ENCODE data around the gene GABPB2. TPM values are rescaled to one million over a fixed set of nuclear protein-coding genes. Genes with fewer than 3 reads are reported as not detected.
A peak's percentile ranks its signal among the peaks of the same experiment; 100 is the strongest.

Gene GABPB2
- total RNA-seq, result 19.4 and 21.5 TPM in 2 replicates

DNA sequence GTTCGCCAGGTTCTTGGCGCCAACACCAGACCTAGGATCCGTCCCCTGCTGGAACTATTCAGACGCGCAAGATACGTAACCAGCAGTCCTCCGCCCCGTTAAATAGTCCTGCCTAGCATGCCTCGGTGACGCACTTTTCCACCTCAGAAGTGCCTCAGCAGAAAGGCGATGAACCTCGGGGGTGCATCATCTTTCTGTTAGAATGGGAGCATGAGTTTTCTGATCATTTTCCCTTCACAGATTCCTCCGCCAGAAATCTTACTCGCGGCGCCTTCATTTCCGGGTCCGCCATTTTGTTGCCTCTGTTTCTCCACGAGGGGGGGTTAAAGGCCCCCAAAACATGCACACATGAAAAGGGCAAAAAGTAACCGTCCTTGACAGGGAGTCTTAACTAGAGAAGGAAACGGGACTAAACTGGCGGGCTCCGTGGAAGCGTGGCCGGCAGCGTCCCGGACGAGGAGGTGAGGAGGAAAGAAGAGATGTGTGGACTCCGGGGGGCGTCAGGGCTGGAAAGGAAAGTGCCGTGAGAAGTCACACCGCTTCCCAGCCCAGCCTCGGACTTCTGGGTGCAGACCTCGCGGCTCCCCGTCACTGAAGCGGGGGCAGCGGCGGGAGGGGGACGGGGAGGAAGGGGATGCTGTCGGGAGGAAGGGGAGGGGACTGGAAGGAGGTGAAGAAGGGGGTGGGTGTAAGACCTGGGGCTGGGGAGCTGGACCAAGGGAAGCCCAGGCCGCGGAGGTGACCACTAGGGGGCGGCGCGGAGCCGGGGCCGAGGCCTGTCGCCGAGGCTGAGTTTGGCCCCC, at the start of gene GABPB2:
Gene GABPB2 (plus strand): TSS at position 288 of the 803 bp plus-strand sequence. CDS start 17,429 bp downstream, outside the sequence.
- intact Hi-C loops (cut with micrococcal nuclease), result loop anchor here (1.0 to 2.0 kb wide), 10 partner anchors 11 to 256 kb away; partner anchors contain the start of genes ARNT, CDC42SE1, LYSMD1 and PI4KB
- peaks cover 14% of the 10 kb centered on the region for H3K36me3 Mint-ChIP-seq (ENCODE audit: low read depth)

DNA sequence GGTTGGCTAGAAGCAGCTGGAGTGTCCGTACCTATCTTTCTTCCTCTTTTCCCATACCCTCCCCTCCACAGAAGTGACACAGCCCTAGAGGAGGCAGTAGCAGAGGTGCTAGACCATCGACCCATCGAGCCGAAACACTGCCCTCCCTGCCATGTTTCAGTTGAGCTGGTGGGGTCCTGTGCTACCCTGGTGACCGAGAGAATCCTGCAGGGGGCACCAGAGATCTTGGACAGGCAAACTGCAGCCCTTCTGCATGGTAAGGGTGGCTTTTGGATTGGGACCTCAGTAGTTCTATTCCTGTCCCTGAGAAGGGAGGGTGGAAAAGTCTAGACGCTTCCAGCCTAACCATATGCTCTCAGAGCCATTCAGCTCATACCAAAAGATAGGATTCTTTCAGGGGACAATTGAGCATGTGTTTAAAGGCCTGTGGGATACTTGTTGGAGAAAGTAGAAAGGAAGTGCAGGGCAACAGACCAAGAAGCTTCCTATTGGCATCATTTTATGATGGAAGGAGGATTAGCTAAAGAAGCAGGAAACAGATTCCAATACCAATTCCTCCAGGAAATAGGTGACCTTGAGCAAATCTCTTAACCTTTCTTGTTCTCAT, 45.9 kb upstream of the GABPB2 start:
- Mint-ChIP-seq H3K27me3 (ENCODE audit: insufficient read depth) (no peaks in the 10 kb centered on the region), H3K36me3 (ENCODE audit: low read depth) (peaks cover 13% of the 10 kb centered on the region), H3K4me1 (ENCODE audit: low read depth) (peaks cover 6% of the 10 kb centered on the region), H3K27ac (no peak overlapping the region), H3K4me3 (peak overlapping the region; percentile 26), H3K9me3 (no peaks in the 10 kb centered on the region)
- peak; percentile 71 for DNase-seq (ENCODE audit: low spot score)
- intact Hi-C loops (cut with micrococcal nuclease), result loop anchor here (1.0 to 2.0 kb wide), 5 partner anchors 16 to 132 kb away; partner anchors contain the start of genes C1orf56, CDC42SE1, GABPB2 and PRUNE1

More for the DNA sequence above, at the start of gene GABPB2:
- H3K9me3 Mint-ChIP-seq, result no peaks in the 10 kb centered on the region
- H3K4me1 Mint-ChIP-seq (ENCODE audit: low read depth), result peaks cover 17% of the 10 kb centered on the region
- H3K4me3 Mint-ChIP-seq, result peak within 1 kb of the TSS; percentile 98
- H3K27ac Mint-ChIP-seq, result peak within 1 kb of the TSS; percentile 100
- no peaks in the 10 kb centered on the region for H3K27me3 Mint-ChIP-seq (ENCODE audit: insufficient read depth)
- peak; percentile 81 for DNase-seq (ENCODE audit: low spot score)

DNA sequence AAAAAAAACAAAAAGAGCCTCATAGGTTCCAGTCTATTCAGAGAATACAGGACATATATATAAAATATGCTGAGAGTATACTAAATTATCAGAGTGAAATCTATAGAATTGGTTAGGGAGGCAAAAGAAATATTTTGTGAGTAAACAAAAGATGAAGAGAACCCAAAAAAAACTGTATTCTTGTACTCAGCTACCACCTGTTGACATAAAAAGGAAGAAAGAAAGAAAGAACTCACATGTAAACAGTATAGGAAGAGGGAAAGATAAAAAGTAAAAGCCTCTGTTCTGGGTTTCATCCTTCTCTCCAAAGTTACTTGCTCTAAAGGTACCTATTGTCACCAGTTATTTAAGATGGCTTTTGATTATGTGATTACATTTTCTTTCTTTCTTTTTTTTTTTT, 44.1 kb upstream of the GABPB2 start:
- Mint-ChIP-seq H3K4me1 (ENCODE audit: low read depth) (peaks cover 6% of the 10 kb centered on the region), H3K27me3 (ENCODE audit: insufficient read depth) (no peaks in the 10 kb centered on the region), H3K27ac (no peak overlapping the region), H3K4me3 (no peak overlapping the region), H3K9me3 (no peaks in the 10 kb centered on the region), H3K36me3 (ENCODE audit: low read depth) (peaks cover 19% of the 10 kb centered on the region)
- no peak for DNase-seq (ENCODE audit: low spot score)
- intact Hi-C loops (cut with micrococcal nuclease), result no loop called here

DNA sequence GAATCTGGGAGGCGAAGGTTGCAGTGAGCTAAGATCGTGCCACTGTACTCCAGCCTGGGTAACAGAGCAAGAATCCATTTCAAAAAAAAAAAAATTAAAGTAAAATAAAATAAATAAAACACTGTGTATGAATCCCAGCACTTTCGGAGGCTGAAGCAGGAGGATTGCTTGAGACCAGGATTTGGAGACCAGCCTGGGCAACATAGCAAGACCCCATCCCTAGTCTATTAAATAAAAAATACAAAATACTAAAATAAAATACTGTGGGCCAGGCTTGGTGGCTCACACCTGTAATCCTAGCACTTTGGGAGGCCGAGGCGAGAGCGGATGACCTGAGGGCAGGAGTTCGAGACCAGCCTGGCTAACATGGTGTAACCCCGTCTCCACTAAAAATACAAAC, 38.4 kb upstream of the GABPB2 start:
- H3K9me3 Mint-ChIP-seq, result no peaks in the 10 kb centered on the region
- H3K27ac Mint-ChIP-seq, result no peak overlapping the region
- H3K4me3 Mint-ChIP-seq, result no peak overlapping the region
- no peaks in the 10 kb centered on the region for H3K27me3 Mint-ChIP-seq (ENCODE audit: insufficient read depth)
- H3K36me3 Mint-ChIP-seq (ENCODE audit: low read depth), result peaks cover 38% of the 10 kb centered on the region
- no peak for DNase-seq (ENCODE audit: low spot score)
- no peaks in the 10 kb centered on the region for H3K4me1 Mint-ChIP-seq (ENCODE audit: low read depth)
- intact Hi-C loops (cut with micrococcal nuclease), result no loop called here

DNA sequence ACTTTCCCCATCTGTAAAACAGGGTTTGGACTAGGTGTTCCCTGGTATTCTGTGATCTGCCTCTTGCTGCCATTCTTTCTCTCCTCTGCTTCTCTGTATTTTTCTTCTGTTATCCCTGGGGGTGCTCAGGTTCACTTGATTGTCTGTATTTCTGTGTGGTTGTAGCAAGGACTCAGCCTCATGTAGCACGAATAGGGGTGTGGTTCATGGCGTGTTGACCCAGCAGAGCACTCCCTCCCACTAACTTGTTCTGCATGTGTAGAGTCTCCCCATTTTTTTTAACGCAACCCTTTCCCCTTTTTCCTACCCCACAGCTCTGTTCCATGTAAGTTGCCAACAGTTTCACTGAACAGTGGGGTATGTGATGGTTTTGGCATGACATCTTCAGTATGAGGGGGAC, 35.4 kb upstream of the GABPB2 start:
- intact Hi-C loops (cut with micrococcal nuclease), result no loop called here
- Mint-ChIP-seq H3K27ac (no peak overlapping the region), H3K4me1 (ENCODE audit: low read depth) (no peaks in the 10 kb centered on the region), H3K36me3 (ENCODE audit: low read depth) (peaks cover 35% of the 10 kb centered on the region), H3K4me3 (no peak overlapping the region), H3K9me3 (no peaks in the 10 kb centered on the region), H3K27me3 (ENCODE audit: insufficient read depth) (no peaks in the 10 kb centered on the region)
- no peak for DNase-seq (ENCODE audit: low spot score)

DNA sequence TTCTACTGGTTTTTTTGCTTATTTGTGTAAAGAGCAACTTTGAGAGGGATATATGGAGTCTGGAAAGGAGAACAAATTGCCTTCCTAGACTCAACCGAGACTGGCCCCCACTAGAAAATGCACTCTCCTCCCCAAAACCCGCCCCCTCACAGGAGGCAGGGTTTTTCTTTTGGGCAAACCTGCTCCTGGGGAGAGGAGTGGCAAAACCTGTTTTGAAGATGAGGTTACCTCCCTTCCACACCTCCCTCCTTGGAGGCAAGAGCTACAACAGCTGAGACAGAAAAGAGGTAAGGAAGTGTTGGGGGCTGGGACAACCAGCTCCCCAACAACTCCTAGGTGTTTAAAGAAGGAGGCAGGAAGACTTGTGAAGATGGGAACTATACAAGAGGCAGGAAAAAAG, 34.2 kb upstream of the GABPB2 start, which contains the start of gene BNIPL:
Gene BNIPL (plus strand): TSS at position 231 of the 400 bp plus-strand sequence. CDS start 140 bp downstream, at position 371.
- Mint-ChIP-seq H3K9me3 (no peaks in the 10 kb centered on the region), H3K36me3 (ENCODE audit: low read depth) (peaks cover 32% of the 10 kb centered on the region), H3K27me3 (ENCODE audit: insufficient read depth) (no peaks in the 10 kb centered on the region), H3K4me3 (no peak within 1 kb of the TSS), H3K27ac (no peak within 1 kb of the TSS), H3K4me1 (ENCODE audit: low read depth) (no peaks in the 10 kb centered on the region)
- no peak for DNase-seq (ENCODE audit: low spot score)
- intact Hi-C loops (cut with micrococcal nuclease), result no loop called here

DNA sequence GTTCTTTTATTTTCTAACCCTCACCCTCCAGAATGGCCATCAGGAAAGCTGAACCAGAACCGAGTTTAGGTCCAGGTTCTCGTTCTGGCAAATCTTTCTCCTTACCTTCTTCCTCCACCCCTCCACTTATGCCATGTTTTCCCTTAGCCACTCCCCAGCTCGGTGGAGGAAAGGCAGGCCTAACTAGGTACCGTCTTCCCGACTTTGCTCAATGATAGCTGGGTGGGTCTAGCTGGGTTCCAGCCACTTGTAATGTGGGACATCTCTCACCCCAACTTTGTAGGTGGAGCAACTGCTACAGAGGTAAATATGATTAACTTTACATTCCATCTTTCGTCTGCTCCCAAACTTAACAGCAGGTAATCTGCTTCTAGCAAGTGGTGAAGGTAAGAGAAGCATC, 33.5 kb upstream of the GABPB2 start:
- H3K9me3 Mint-ChIP-seq, result no peaks in the 10 kb centered on the region
- no peaks in the 10 kb centered on the region for H3K4me1 Mint-ChIP-seq (ENCODE audit: low read depth)
- H3K27me3 Mint-ChIP-seq (ENCODE audit: insufficient read depth), result no peaks in the 10 kb centered on the region
- intact Hi-C loops (cut with micrococcal nuclease), result no loop called here
- peaks cover 31% of the 10 kb centered on the region for H3K36me3 Mint-ChIP-seq (ENCODE audit: low read depth)
- DNase-seq (ENCODE audit: low spot score), result no peak
- H3K27ac Mint-ChIP-seq, result no peak overlapping the region
- no peak overlapping the region for H3K4me3 Mint-ChIP-seq

DNA sequence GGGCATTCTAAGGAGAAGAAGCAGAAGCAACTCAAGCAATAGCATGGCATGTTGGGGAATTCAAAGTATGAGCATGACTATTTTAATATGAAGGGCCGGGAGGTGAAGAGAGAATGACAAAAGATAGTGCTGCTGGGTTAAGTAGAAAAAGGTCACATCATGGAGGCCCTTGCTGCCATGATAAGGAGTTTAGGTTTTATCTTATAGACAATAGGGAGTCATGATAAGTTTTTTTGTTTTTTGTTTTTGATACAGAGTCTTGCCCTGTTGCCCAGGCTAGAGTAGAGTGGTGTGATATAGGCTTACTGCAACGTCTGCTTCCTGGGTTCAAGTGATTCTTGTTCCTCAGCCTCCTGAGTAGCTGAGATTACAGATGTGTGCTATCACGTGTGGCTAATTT, 31.0 kb upstream of the GABPB2 start:
- Mint-ChIP-seq H3K4me3 (no peak overlapping the region), H3K27me3 (ENCODE audit: insufficient read depth) (no peaks in the 10 kb centered on the region), H3K36me3 (ENCODE audit: low read depth) (peaks cover 21% of the 10 kb centered on the region), H3K9me3 (no peaks in the 10 kb centered on the region), H3K27ac (no peak overlapping the region), H3K4me1 (ENCODE audit: low read depth) (peaks cover 14% of the 10 kb centered on the region)
- intact Hi-C loops (cut with micrococcal nuclease), result no loop called here
- DNase-seq (ENCODE audit: low spot score), result no peak

DNA sequence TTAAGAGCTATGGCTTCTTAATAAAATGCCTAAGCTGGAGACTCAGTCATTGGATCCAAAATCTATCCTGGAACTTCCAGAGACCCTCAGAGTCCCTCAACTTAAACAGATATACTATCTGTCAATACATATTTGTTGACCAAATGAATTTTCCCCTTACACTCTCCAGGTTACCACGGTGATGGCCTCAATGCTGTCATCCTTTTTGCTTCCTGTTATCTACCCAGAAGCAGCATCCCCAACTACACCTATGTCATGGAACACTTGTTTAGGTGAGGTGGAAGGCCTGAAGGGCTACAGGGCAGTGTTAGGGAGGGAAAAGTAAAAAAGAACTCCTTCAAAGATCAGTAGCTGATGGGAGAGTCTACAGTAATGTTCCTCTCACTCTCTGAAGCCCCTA, 27.4 kb upstream of the GABPB2 start:
- Mint-ChIP-seq H3K36me3 (ENCODE audit: low read depth) (peaks cover 5% of the 10 kb centered on the region), H3K4me3 (no peak overlapping the region), H3K27ac (peak overlapping the region; percentile 25), H3K9me3 (no peaks in the 10 kb centered on the region), H3K27me3 (ENCODE audit: insufficient read depth) (no peaks in the 10 kb centered on the region), H3K4me1 (ENCODE audit: low read depth) (peaks cover 37% of the 10 kb centered on the region)
- intact Hi-C loops (cut with micrococcal nuclease), result no loop called here
- DNase-seq (ENCODE audit: low spot score), result no peak

DNA sequence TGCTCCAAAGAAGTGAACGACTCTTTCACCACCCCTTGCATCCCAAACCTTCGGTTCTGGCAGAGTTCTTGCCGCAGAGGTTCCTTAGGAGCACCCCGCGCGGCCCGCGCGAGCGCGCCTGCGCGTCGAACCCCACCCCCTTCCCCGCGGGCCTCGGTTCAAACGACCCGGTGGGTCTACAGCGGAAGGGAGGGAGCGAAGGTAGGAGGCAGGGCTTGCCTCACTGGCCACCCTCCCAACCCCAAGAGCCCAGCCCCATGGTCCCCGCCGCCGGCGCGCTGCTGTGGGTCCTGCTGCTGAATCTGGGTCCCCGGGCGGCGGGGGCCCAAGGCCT, 23.0 kb upstream of the GABPB2 start, which contains the start of gene C1orf56:
Gene C1orf56 (plus strand): TSS at position 161 of the 334 bp plus-strand sequence. CDS start 97 bp downstream, at position 258.
- Mint-ChIP-seq H3K4me3 (peak within 1 kb of the TSS; percentile 86), H3K9me3 (no peaks in the 10 kb centered on the region), H3K4me1 (ENCODE audit: low read depth) (peaks cover 64% of the 10 kb centered on the region), H3K27ac (peak within 1 kb of the TSS; percentile 79), H3K27me3 (ENCODE audit: insufficient read depth) (no peaks in the 10 kb centered on the region), H3K36me3 (ENCODE audit: low read depth) (peaks cover 20% of the 10 kb centered on the region)
- DNase-seq (ENCODE audit: low spot score), result peak; percentile 43
- intact Hi-C loops (cut with micrococcal nuclease), result loop anchor here (1.0 kb wide), 1 partner anchor 23 kb away; no protein-coding TSS in a partner anchor

DNA sequence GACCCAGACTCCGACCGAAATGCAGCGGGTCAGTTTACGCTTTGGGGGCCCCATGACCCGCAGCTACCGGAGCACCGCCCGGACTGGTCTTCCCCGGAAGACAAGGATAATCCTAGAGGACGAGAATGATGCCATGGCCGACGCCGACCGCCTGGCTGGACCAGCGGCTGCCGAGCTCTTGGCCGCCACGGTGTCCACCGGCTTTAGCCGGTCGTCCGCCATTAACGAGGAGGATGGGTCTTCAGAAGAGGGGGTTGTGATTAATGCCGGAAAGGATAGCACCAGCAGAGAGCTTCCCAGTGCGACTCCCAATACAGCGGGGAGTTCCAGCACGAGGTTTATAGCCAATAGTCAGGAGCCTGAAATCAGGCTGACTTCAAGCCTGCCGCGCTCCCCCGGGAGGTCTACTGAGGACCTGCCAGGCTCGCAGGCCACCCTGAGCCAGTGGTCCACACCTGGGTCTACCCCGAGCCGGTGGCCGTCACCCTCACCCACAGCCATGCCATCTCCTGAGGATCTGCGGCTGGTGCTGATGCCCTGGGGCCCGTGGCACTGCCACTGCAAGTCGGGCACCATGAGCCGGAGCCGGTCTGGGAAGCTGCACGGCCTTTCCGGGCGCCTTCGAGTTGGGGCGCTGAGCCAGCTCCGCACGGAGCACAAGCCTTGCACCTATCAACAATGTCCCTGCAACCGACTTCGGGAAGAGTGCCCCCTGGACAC, 22.5 kb upstream of the GABPB2 start:
- H3K9me3 Mint-ChIP-seq, result no peaks in the 10 kb centered on the region
- intact Hi-C loops (cut with micrococcal nuclease), result loop anchor here (1.0 kb wide), 3 partner anchors 9 to 40 kb away; partner anchors contain the start of gene PRUNE1
- peak; percentile 42 for DNase-seq (ENCODE audit: low spot score)
- H3K4me1 Mint-ChIP-seq (ENCODE audit: low read depth), result peaks cover 59% of the 10 kb centered on the region
- peaks cover 20% of the 10 kb centered on the region for H3K36me3 Mint-ChIP-seq (ENCODE audit: low read depth)
- H3K27me3 Mint-ChIP-seq (ENCODE audit: insufficient read depth), result no peaks in the 10 kb centered on the region
- peak overlapping the region; percentile 79 for H3K27ac Mint-ChIP-seq
- peak overlapping the region; percentile 86 for H3K4me3 Mint-ChIP-seq

DNA sequence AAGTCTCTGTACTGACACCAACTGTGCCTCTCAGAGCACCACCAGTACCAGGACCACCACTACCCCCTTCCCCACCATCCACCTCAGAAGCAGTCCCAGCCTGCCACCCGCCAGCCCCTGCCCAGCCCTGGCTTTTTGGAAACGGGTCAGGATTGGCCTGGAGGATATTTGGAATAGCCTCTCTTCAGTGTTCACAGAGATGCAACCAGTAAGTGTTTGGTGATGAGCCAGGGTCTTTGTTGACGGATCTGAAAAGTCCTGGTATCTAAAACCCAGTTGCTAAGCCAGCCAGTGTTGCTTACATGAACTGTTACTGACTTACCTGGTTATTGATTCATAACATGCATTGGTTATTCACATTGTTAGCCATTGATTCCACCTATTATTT, 21.9 kb upstream of the GABPB2 start:
- no peaks in the 10 kb centered on the region for H3K27me3 Mint-ChIP-seq (ENCODE audit: insufficient read depth)
- DNase-seq (ENCODE audit: low spot score), result no peak
- peak overlapping the region; percentile 79 for H3K27ac Mint-ChIP-seq
- peaks cover 53% of the 10 kb centered on the region for H3K4me1 Mint-ChIP-seq (ENCODE audit: low read depth)
- H3K4me3 Mint-ChIP-seq, result peak overlapping the region; percentile 86
- no peaks in the 10 kb centered on the region for H3K9me3 Mint-ChIP-seq
- intact Hi-C loops (cut with micrococcal nuclease), result loop anchor here (1.0 kb wide), 2 partner anchors 9 to 40 kb away; partner anchors contain the start of gene PRUNE1
- H3K36me3 Mint-ChIP-seq (ENCODE audit: low read depth), result peaks cover 20% of the 10 kb centered on the region

Data from activated T-helper 1 cell treated with anti-CD3 and anti-CD28 coated beads, Interleukin-12 subunit alpha, Interleukin-12 subunit beta, Interleukin-2, Interleukin-4 antibody, amounts not matched to agents 30 ng/mL and 10 ng/mL and 1 ng/mL, durations not matched to agents 14 hours and 24 hours and 36 hours (primary cell).